GM12872 (cell line): ENCODE measurements around the gene FAM131C.
A peak's percentile ranks its signal among the peaks of the same experiment; 100 is the strongest.

Experiments used
- TF ChIP-seq, protein P1 (sequence below): IDR thresholded peaks from 3 replicates; pipeline ENCODE4 v1.5.1; 2011; ENCODE audit warnings: low read depth, mild to moderate bottlenecking, low read length, moderate library complexity; ENCODE audit not compliant: insufficient read depth

The FAM131C gene

DNA sequence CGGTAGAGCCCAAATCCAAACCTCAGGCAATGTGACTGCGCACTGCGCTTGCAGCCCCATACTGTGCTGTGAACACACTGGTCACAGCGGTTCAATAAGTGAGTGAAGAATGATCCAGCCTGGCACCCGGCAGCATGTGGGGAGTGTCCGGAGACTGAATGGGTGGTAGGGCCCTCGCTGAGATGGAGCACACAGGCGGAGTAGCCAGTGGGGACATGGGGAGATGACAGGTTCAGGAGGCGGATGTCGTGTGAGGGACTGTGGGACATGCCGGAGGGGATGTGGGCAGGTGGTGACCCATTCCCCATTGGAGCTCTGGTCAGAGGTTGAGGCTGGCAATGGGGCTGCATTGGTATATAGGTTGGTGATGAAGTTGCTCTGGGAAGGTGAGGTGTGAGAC is 63.8 kb downstream of the FAM131C start:
- TF ChIP-seq, protein P1, sequence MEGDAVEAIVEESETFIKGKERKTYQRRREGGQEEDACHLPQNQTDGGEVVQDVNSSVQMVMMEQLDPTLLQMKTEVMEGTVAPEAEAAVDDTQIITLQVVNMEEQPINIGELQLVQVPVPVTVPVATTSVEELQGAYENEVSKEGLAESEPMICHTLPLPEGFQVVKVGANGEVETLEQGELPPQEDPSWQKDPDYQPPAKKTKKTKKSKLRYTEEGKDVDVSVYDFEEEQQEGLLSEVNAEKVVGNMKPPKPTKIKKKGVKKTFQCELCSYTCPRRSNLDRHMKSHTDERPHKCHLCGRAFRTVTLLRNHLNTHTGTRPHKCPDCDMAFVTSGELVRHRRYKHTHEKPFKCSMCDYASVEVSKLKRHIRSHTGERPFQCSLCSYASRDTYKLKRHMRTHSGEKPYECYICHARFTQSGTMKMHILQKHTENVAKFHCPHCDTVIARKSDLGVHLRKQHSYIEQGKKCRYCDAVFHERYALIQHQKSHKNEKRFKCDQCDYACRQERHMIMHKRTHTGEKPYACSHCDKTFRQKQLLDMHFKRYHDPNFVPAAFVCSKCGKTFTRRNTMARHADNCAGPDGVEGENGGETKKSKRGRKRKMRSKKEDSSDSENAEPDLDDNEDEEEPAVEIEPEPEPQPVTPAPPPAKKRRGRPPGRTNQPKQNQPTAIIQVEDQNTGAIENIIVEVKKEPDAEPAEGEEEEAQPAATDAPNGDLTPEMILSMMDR: no peak

DNA sequence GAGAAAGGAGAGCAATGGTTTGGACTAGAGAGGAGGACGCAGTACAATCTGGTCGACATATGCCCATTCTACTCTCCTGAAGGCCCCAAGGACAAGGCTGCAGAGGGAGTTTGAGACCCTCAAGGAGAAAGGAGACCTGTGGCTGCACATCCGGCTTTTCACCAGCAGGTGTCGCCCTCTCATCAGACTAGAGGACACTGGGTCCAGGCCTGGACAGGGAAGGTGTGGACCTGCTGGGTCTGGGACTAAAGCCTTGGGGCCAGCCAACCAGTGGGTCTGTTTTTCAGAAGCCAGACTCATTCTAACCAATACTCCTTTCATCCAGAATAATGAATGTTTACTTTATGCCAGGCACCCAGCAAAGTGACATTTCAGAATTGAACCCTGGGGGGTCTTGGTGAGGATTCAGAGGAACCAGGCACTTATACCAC is 64.4 kb downstream of the FAM131C start:
- TF ChIP-seq, protein P1: peak; percentile 97
